Activated CD4-positive, CD25-positive, alpha-beta regulatory T cell (primary cell): ENCODE data around the gene MBTPS2.
"Not testable (repeated sequence)": the region's sequence is repeated elsewhere in the genome, so short reads cannot be mapped to it uniquely, and the experiment has no call there.

Experiments
- DNase-seq, 4 experiments: peaks; one replicate each; lab custom pipeline; 2025; lab: John Stamatoyannopoulos, UW

Gene MBTPS2

GRCh38 chrX:21839334-21840192 is at the start of gene MBTPS2:
MBTPS2 (plus strand) TSS chrX:21839617; CDS start chrX:21839735, 118 bp downstream.
- peak; percentile 46 to 71 (median 61) for DNase-seq

- DNase-seq, result no peak
Measured at GRCh38 chrX:21798677-21799219, 40.7 kb upstream of the MBTPS2 start.

- DNase-seq, result no peak
Measured at GRCh38 chrX:21799767-21800166, 39.6 kb upstream of the MBTPS2 start.

DNA sequence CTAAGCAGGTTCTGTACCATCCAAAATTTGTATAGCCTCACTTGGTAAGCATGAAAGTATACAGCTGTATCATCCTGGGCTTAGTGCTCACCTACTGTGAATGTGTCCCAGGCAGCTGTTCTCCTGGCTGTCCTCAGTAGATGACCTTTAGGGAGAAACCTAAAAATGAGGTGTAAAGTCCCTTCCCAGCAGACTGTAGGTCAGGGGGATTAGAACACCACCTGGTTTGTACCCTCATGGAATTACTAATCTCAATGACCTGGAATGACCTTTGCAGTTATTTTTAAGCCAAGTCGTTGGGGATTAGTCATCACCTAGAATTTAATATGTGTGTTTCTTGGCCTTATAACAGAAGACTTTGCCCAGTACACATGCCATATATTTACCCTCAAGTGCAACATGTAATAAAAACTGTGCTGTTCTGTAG is 39.1 kb upstream of the MBTPS2 start:
- DNase-seq, result no peak

- DNase-seq, result no peak
Measured at GRCh38 chrX:21802054-21802670, 37.3 kb upstream of the MBTPS2 start.

DNA sequence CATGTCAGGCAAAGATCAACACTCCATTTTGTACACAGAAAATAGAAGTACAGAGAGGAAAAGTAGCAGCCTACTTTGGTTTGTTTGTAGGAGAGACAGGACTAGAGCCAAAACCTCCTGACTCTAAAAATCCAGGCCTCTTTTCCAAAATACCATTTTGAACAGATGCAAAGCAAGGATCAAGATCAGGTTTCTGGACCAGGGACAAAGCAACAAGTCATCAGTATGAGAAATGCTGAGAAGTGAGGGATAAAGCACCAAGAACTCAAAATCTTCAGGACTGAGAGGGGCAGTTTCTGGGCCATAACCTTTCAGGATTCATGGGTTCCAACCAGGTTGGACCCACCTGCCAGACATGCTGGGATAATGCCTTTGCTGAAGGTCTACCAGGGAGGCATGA is 36.6 kb upstream of the MBTPS2 start:
- no peak for DNase-seq

GRCh38 chrX:21806691-21807090 is 32.7 kb upstream of the MBTPS2 start:
- DNase-seq, result no peak

- no peak for DNase-seq
Measured at GRCh38 chrX:21811832-21812231, 27.6 kb upstream of the MBTPS2 start.

DNA sequence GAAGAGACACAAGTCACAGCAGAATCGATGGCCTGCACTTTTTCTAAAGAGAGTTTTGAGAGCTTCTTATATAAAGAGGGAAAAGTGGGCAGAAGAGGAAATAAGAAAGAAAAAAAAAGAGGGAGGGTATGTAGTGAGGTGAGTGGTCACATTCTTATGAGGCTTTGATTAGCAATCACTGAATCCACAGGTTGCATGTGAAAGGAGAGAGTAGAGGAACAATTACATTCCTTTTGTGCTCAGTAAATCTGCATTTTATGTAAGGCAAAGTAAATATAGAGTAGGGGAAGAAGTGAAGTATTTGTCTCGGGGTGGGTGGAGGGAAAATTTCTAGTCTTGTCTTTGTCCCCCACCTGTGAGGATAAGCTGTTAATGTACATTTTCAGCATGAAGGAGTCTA is 26.8 kb upstream of the MBTPS2 start:
- no peak for DNase-seq

DNA sequence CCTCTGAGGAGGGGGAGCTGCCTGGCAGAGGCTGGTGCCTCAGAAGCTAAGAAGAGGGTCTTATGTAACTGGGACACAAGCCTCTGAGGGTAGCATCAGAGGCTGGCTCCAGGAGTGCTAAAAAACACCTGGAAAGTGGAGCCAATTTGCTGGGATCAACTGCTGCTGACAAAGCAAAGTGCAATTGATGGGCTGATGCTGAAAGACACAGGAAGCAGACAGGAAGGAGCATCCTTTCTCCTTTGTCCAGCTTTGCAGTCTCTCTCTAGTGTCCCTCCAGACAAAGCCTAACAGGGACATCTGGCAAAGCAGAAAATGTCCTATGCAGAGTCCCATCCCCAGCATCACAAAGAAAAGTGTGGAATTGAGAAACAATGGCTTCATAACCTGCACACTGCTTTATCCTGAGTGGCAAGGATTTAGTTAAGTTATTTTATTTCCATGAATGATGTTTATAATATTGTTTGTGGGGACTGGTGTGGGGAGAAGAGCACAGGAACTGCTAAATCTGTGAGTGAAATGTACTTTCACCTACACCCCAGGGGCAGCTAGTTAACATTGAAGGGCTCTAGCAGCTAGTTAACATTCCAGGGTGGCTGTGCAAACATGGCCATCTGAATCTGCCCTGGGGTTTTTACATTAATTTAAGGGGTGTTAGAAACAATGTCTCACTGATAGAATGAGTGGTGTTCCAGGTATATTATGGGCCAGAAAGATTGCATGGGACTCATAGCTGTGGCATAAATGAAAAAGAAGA is 25.6 kb upstream of the MBTPS2 start:
- DNase-seq, result no peak

DNA sequence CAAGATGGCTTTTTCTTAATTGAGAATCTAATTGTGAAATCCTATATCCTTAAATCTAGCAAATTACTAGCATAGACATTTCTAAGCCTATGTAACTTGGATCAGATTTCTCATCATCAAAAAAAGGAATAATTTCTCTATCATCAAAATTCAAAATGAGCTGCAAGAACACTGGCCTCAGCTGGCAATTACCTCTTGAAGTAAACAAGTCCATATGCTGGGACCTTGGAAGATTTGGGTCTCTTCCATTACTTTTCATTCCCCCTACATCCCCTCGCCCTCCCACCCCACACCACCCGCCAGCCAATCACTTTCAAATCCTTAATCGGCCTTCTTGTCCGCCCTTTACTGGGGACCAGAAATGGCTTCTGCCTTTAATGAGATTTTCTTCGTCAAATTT is 23.3 kb upstream of the MBTPS2 start:
- DNase-seq, result no peak

DNA sequence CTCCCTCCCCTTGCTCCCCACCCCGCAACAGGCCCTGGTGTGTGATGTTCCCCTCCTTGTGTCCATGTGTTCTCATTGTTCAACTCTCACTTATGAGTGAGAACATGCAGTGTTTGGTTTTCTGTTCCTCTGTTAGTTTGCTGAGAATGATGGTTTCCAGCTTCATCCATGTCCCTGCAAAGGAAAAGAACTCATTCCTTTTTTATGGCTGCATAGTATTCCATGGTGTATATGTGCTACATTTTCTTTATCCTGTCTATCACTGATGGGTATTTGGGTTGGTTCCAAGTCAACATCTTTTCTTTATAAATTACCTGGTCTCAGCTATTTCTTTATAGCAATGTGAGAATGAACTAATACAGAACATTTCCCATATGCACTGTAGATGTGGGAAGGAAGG is 19.2 kb upstream of the MBTPS2 start:
- DNase-seq, result not testable (repeated sequence)

DNA sequence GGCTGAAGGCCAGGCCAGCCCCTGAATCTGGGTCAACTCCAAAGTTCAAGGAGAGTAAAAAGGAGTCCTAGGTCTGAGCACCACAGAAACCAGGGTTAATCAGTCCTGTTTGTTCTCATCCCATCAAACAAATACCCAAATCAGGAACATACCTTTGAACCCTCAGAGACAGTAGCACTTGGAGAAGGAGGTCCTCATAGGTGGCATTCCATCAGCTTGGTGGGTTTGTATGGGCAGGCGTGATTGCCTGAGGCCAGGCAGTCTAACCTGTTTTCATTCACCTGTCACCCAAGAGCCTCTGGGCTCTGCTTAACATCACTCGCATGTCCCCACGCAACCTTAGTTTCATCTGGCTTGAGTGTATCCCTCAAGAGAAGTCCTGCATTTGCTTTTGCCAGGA is 17.5 kb upstream of the MBTPS2 start:
- no peak for DNase-seq

DNA sequence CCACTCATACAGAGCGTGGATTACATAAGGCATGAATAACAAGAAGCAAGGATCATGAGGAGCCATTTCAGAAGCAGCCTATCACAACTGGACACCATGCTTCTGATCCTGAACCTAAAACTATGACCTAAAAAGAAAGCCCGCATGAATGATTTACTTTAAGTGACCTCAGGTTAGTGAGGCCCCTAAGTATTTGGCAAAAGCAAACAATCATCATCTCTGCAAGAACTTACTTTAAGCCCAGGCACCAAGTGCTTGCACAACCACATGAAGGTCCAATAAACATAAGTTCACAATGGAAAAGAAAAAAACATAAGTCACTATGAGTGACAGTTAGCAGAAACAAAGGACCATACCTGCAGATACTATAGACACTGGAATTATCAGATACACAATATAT is 7.9 kb upstream of the MBTPS2 start:
- DNase-seq, result no peak

GRCh38 chrX:21837056-21837455 is 2.4 kb upstream of the MBTPS2 start:
- no peak for DNase-seq

- no peak for DNase-seq
Measured at GRCh38 chrX:21838937-21839333, 482 bp upstream of the MBTPS2 start.

- no peak for DNase-seq
Measured at GRCh38 chrX:21840193-21840545, 752 bp downstream of the MBTPS2 start.

- no peak for DNase-seq
Measured at GRCh38 chrX:21843179-21843578, 3.8 kb downstream of the MBTPS2 start.

DNA sequence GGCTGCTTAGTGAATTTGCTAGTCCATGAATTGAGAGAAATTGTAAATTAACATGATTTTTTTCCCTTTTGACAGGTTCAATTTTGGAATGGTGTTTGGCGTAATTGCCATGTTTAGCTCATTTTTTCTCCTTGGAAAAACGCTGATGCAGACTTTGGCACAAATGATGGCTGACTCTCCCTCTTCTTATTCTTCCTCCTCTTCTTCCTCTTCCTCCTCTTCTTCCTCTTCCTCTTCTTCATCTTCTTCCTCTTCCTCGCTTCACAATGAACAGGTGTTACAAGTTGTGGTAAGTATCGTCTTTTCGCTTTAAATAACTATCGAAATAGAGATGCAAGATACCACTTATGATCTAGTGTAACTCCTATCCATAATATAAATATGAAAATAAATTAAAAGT is 5.7 kb downstream of the MBTPS2 start:
- no peak for DNase-seq

DNA sequence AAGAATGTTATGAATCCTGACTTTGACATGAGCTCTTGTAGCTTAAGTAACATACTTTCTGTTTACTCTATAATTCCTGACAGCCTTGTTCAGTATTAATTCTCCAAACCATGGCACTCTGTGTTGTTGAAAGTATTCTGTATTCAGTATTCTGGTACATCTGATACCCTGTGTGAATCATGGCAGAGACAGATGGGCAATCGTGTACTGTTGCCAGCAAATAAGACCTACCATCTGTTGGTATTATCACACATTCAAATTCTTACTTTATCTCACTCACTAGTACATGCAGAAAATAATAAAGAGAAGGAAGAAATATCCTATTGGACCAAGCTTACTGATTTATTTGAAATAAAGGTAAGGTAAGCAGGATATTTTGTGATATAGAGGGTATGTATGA is 7.9 kb downstream of the MBTPS2 start:
- no peak for DNase-seq

- no peak for DNase-seq
Measured at GRCh38 chrX:21853578-21853977, 14.2 kb downstream of the MBTPS2 start.

GRCh38 chrX:21855937-21856415 is 16.6 kb downstream of the MBTPS2 start, which contains the start of gene YY2:
YY2 (plus strand) TSS chrX:21855987; CDS start chrX:21856485, 498 bp downstream.
- DNase-seq, result no peak
